ENCODE data around the gene SLC22A12.

The SLC22A12 gene

GRCh38 chr11:64624883-64625481 is 34.0 kb downstream of the SLC22A12 start:
- DNase-seq (ENCODE audit: low read depth in 1 of 2, low spot score in 1 of 2) = no peak

GRCh38 chr11:64626637-64627036 is 35.6 kb downstream of the SLC22A12 start:
- no peak for DNase-seq (ENCODE audit: low read depth in 1 of 2, low spot score in 1 of 2)

- no peak for DNase-seq (ENCODE audit: low read depth in 1 of 2, low spot score in 1 of 2)
Measured at GRCh38 chr11:64627371-64627770, 36.4 kb downstream of the SLC22A12 start.

GRCh38 chr11:64628596-64628995 is 37.6 kb downstream of the SLC22A12 start:
- DNase-seq (ENCODE audit: low read depth in 1 of 2, low spot score in 1 of 2) = no peak

GRCh38 chr11:64629103-64629502 is 38.1 kb downstream of the SLC22A12 start:
- no peak for DNase-seq (ENCODE audit: low read depth in 1 of 2, low spot score in 1 of 2)

GRCh38 chr11:64629796-64630562 is 39.0 kb downstream of the SLC22A12 start:
- no peak for DNase-seq (ENCODE audit: low read depth in 1 of 2, low spot score in 1 of 2)

GRCh38 chr11:64631675-64632074 is 40.7 kb downstream of the SLC22A12 start:
- no peak for DNase-seq (ENCODE audit: low read depth in 1 of 2, low spot score in 1 of 2)

- DNase-seq (ENCODE audit: low read depth in 1 of 2, low spot score in 1 of 2) = no peak
Measured at GRCh38 chr11:64632237-64632636, 41.2 kb downstream of the SLC22A12 start.

- DNase-seq (ENCODE audit: low read depth in 1 of 2, low spot score in 1 of 2) = no peak
Measured at GRCh38 chr11:64632654-64633053, 41.6 kb downstream of the SLC22A12 start.

GRCh38 chr11:64633555-64634159 is 42.6 kb downstream of the SLC22A12 start:
- no peak for DNase-seq (ENCODE audit: low read depth in 1 of 2, low spot score in 1 of 2)

GRCh38 chr11:64637334-64638017 is 46.5 kb downstream of the SLC22A12 start:
- DNase-seq (ENCODE audit: low read depth in 1 of 2, low spot score in 1 of 2) = no peak

GRCh38 chr11:64638018-64638665 is 47.1 kb downstream of the SLC22A12 start:
- no peak for DNase-seq (ENCODE audit: low read depth in 1 of 2, low spot score in 1 of 2)

GRCh38 chr11:64638829-64639228 is 47.8 kb downstream of the SLC22A12 start:
- DNase-seq (ENCODE audit: low read depth in 1 of 2, low spot score in 1 of 2) = no peak

GRCh38 chr11:64639885-64640284 is 48.9 kb downstream of the SLC22A12 start:
- DNase-seq (ENCODE audit: low read depth in 1 of 2, low spot score in 1 of 2) = no peak

GRCh38 chr11:64641596-64642417 is 50.8 kb downstream of the SLC22A12 start:
- DNase-seq (ENCODE audit: low read depth in 1 of 2, low spot score in 1 of 2) = no peak

- DNase-seq (ENCODE audit: low read depth in 1 of 2, low spot score in 1 of 2) = no peak
Measured at GRCh38 chr11:64642418-64642735, 51.4 kb downstream of the SLC22A12 start.

- DNase-seq (ENCODE audit: low read depth in 1 of 2, low spot score in 1 of 2) = no peak
Measured at GRCh38 chr11:64642871-64643255, 51.8 kb downstream of the SLC22A12 start.

GRCh38 chr11:64643256-64643881 is 52.3 kb downstream of the SLC22A12 start:
- no peak for DNase-seq (ENCODE audit: low read depth in 1 of 2, low spot score in 1 of 2)

GRCh38 chr11:64643920-64644646 is 53.1 kb downstream of the SLC22A12 start:
- no peak for DNase-seq (ENCODE audit: low read depth in 1 of 2, low spot score in 1 of 2)
